Nephron (organoid): ENCODE data around the gene LGR4.
"Not testable (repeated sequence)": the region's sequence is repeated elsewhere in the genome, so short reads cannot be mapped to it uniquely, and the experiment has no call there.

Source experiments
- H3K27ac Mint-ChIP-seq, 3 experiments: 2 replicates each; pipeline ENCODE4 v1.8.0; 2020; ENCODE audit warnings: mixed read lengths in 3 of 3, mild to moderate bottlenecking in 2 of 3, moderate library complexity in 1 of 3
- H3K27me3 Mint-ChIP-seq: 2 replicates; pipeline ENCODE4 v1.8.0; 2021; ENCODE audit warnings: low read depth, mild to moderate bottlenecking, moderate library complexity, mixed read lengths
- H3K36me3 Mint-ChIP-seq: 2 replicates; pipeline ENCODE4 v1.8.0; 2020; ENCODE audit warnings: low read depth, mixed read lengths
- H3K4me1 Mint-ChIP-seq: 2 replicates; pipeline ENCODE4 v1.8.0; 2020; ENCODE audit warnings: mixed read lengths
- H3K4me3 Mint-ChIP-seq, 3 experiments: 2 replicates each; pipeline ENCODE4 v1.8.0; 2020; ENCODE audit warnings: mild to moderate bottlenecking in 3 of 3, mixed read lengths in 3 of 3, moderate library complexity in 2 of 3
- H3K9me3 Mint-ChIP-seq: 2 replicates; pipeline ENCODE4 v1.8.0; 2020; ENCODE audit warnings: mixed read lengths
- CTCF ChIP-seq, 3 experiments: fragments of 200-600 bp; sonication (generic); IDR thresholded peaks; one replicate each; pipeline ENCODE4 v1.5.0; 2021; ENCODE audit warnings: antibody characterized with exemption in 3 of 3; ENCODE audit not compliant: unreplicated experiment in 3 of 3

Gene LGR4

GRCh38 chr11:27455667-27456066 is 16.9 kb downstream of the LGR4 start:
- Mint-ChIP-seq H3K4me1 (peaks cover 52% of the 10 kb centered on the region), H3K36me3 (peaks cover 6% of the 10 kb centered on the region), H3K27ac (peak overlapping the region; percentile 63 to 89 (median 81)), H3K27me3 (no peaks in the 10 kb centered on the region), H3K4me3 (no peak overlapping the region), H3K9me3 (no peaks in the 10 kb centered on the region)
- no peak for TF ChIP-seq CTCF (IDR thresholded peaks at IDR 0.05; ENCODE audit: unreplicated experiment in 3 of 3)

GRCh38 chr11:27453701-27454100 is 18.9 kb downstream of the LGR4 start:
- no peaks in the 10 kb centered on the region for H3K27me3 Mint-ChIP-seq
- H3K9me3 Mint-ChIP-seq: no peaks in the 10 kb centered on the region
- TF ChIP-seq CTCF (IDR thresholded peaks at IDR 0.05; ENCODE audit: unreplicated experiment in 3 of 3): no peak
- H3K4me3 Mint-ChIP-seq: no peak overlapping the region
- peaks cover 6% of the 10 kb centered on the region for H3K36me3 Mint-ChIP-seq
- H3K27ac Mint-ChIP-seq: peak overlapping the region in 1 of 3 experiments; percentile 89
- H3K4me1 Mint-ChIP-seq: peaks cover 44% of the 10 kb centered on the region

- Mint-ChIP-seq H3K36me3 (peaks cover 6% of the 10 kb centered on the region), H3K9me3 (no peaks in the 10 kb centered on the region), H3K27ac (peak overlapping the region; percentile 60 to 86 (median 74)), H3K4me1 (peaks cover 36% of the 10 kb centered on the region), H3K27me3 (no peaks in the 10 kb centered on the region), H3K4me3 (no peak overlapping the region)
- TF ChIP-seq CTCF (IDR thresholded peaks at IDR 0.05; ENCODE audit: unreplicated experiment in 3 of 3): no peak
Observed at GRCh38 chr11:27452147-27452546, 20.4 kb downstream of the LGR4 start.

GRCh38 chr11:27451244-27451965 is 21.2 kb downstream of the LGR4 start:
- H3K4me3 Mint-ChIP-seq: no peak overlapping the region
- peaks cover 28% of the 10 kb centered on the region for H3K4me1 Mint-ChIP-seq
- TF ChIP-seq CTCF (IDR thresholded peaks at IDR 0.05; ENCODE audit: unreplicated experiment in 3 of 3): no peak
- H3K9me3 Mint-ChIP-seq: no peaks in the 10 kb centered on the region
- H3K27ac Mint-ChIP-seq: peak overlapping the region; percentile 60 to 86 (median 72)
- H3K27me3 Mint-ChIP-seq: no peaks in the 10 kb centered on the region
- H3K36me3 Mint-ChIP-seq: peaks cover 6% of the 10 kb centered on the region

GRCh38 chr11:27448184-27448540 is 24.4 kb downstream of the LGR4 start:
- not testable (repeated sequence) for H3K27me3 Mint-ChIP-seq, H3K36me3 Mint-ChIP-seq, H3K9me3 Mint-ChIP-seq, H3K27ac Mint-ChIP-seq, H3K4me3 Mint-ChIP-seq
- peaks cover 39% of the 10 kb centered on the region for H3K4me1 Mint-ChIP-seq

GRCh38 chr11:27447288-27448183 is 25.1 kb downstream of the LGR4 start:
- Mint-ChIP-seq H3K4me3 (no peak overlapping the region), H3K27me3 (no peaks in the 10 kb centered on the region), H3K9me3 (no peaks in the 10 kb centered on the region), H3K27ac (no peak overlapping the region), H3K4me1 (peaks cover 45% of the 10 kb centered on the region), H3K36me3 (no peaks in the 10 kb centered on the region)
- TF ChIP-seq CTCF (IDR thresholded peaks at IDR 0.05; ENCODE audit: unreplicated experiment in 3 of 3): no peak
